Measurements from ENCODE around the gene KIAA1614.

DNA sequence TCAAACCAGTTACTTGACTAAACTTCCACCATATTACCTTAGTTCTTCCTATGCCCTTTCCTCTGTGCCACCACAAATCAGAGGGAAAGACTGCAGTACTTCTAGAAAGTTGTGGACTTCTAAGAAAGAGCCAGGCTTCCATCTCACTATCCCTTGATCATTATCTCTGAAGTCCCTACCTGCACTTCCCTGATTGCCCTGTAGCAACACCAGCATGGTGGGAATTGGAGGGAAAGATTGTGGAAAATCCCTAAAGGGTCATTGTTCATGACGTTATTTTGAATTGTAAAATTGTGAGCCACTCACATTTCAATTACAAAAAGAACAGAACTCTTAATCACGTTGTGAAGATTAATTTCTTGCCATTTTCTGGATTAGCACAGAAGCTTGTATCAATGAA is 23.4 kb upstream of the KIAA1614 start:
- TF ChIP-seq NRF1 (IDR thresholded peaks at IDR 0.05; ENCODE audit: low read depth, low read length) (no peak), NFIC (IDR thresholded peaks at IDR 0.05; ENCODE audit: borderline replicate concordance) (no peak), TAF1 (IDR thresholded peaks at IDR 0.05; ENCODE audit: borderline replicate concordance, low read depth, low read length) (no peak), EP300 (IDR thresholded peaks at IDR 0.05; ENCODE audit: borderline replicate concordance in 1 of 2, low read depth in 1 of 2, low read length in 1 of 2) (no peak), RFX5 (IDR thresholded peaks at IDR 0.05; ENCODE audit: low read length) (no peak), GABPA (IDR thresholded peaks at IDR 0.05; ENCODE audit: low read depth) (no peak), YY1 (IDR thresholded peaks at IDR 0.05; ENCODE audit: low read depth) (no peak), RAD21 (IDR thresholded peaks at IDR 0.05; ENCODE audit: low read length) (no peak)
- TF ChIP-seq, protein P1, sequence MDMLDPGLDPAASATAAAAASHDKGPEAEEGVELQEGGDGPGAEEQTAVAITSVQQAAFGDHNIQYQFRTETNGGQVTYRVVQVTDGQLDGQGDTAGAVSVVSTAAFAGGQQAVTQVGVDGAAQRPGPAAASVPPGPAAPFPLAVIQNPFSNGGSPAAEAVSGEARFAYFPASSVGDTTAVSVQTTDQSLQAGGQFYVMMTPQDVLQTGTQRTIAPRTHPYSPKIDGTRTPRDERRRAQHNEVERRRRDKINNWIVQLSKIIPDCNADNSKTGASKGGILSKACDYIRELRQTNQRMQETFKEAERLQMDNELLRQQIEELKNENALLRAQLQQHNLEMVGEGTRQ (IDR thresholded peaks at IDR 0.05; ENCODE audit: borderline replicate concordance, low read depth, low read length), result no peak
- TF ChIP-seq, protein P2, sequence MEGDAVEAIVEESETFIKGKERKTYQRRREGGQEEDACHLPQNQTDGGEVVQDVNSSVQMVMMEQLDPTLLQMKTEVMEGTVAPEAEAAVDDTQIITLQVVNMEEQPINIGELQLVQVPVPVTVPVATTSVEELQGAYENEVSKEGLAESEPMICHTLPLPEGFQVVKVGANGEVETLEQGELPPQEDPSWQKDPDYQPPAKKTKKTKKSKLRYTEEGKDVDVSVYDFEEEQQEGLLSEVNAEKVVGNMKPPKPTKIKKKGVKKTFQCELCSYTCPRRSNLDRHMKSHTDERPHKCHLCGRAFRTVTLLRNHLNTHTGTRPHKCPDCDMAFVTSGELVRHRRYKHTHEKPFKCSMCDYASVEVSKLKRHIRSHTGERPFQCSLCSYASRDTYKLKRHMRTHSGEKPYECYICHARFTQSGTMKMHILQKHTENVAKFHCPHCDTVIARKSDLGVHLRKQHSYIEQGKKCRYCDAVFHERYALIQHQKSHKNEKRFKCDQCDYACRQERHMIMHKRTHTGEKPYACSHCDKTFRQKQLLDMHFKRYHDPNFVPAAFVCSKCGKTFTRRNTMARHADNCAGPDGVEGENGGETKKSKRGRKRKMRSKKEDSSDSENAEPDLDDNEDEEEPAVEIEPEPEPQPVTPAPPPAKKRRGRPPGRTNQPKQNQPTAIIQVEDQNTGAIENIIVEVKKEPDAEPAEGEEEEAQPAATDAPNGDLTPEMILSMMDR (IDR thresholded peaks at IDR 0.05), result no peak
- TF ChIP-seq, protein P3, sequence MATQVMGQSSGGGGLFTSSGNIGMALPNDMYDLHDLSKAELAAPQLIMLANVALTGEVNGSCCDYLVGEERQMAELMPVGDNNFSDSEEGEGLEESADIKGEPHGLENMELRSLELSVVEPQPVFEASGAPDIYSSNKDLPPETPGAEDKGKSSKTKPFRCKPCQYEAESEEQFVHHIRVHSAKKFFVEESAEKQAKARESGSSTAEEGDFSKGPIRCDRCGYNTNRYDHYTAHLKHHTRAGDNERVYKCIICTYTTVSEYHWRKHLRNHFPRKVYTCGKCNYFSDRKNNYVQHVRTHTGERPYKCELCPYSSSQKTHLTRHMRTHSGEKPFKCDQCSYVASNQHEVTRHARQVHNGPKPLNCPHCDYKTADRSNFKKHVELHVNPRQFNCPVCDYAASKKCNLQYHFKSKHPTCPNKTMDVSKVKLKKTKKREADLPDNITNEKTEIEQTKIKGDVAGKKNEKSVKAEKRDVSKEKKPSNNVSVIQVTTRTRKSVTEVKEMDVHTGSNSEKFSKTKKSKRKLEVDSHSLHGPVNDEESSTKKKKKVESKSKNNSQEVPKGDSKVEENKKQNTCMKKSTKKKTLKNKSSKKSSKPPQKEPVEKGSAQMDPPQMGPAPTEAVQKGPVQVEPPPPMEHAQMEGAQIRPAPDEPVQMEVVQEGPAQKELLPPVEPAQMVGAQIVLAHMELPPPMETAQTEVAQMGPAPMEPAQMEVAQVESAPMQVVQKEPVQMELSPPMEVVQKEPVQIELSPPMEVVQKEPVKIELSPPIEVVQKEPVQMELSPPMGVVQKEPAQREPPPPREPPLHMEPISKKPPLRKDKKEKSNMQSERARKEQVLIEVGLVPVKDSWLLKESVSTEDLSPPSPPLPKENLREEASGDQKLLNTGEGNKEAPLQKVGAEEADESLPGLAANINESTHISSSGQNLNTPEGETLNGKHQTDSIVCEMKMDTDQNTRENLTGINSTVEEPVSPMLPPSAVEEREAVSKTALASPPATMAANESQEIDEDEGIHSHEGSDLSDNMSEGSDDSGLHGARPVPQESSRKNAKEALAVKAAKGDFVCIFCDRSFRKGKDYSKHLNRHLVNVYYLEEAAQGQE (IDR thresholded peaks at IDR 0.05; ENCODE audit: low read depth, low read length), result no peak
- TF ChIP-seq, protein P4, sequence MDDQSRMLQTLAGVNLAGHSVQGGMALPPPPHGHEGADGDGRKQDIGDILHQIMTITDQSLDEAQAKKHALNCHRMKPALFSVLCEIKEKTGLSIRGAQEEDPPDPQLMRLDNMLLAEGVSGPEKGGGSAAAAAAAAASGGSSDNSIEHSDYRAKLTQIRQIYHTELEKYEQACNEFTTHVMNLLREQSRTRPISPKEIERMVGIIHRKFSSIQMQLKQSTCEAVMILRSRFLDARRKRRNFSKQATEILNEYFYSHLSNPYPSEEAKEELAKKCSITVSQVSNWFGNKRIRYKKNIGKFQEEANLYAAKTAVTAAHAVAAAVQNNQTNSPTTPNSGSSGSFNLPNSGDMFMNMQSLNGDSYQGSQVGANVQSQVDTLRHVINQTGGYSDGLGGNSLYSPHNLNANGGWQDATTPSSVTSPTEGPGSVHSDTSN (IDR thresholded peaks at IDR 0.05), result no peak
- TF ChIP-seq, protein P5, sequence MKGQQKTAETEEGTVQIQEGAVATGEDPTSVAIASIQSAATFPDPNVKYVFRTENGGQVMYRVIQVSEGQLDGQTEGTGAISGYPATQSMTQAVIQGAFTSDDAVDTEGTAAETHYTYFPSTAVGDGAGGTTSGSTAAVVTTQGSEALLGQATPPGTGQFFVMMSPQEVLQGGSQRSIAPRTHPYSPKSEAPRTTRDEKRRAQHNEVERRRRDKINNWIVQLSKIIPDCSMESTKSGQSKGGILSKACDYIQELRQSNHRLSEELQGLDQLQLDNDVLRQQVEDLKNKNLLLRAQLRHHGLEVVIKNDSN (IDR thresholded peaks at IDR 0.05; ENCODE audit: borderline replicate concordance, low read depth), result no peak
- TF ChIP-seq, protein P6, sequence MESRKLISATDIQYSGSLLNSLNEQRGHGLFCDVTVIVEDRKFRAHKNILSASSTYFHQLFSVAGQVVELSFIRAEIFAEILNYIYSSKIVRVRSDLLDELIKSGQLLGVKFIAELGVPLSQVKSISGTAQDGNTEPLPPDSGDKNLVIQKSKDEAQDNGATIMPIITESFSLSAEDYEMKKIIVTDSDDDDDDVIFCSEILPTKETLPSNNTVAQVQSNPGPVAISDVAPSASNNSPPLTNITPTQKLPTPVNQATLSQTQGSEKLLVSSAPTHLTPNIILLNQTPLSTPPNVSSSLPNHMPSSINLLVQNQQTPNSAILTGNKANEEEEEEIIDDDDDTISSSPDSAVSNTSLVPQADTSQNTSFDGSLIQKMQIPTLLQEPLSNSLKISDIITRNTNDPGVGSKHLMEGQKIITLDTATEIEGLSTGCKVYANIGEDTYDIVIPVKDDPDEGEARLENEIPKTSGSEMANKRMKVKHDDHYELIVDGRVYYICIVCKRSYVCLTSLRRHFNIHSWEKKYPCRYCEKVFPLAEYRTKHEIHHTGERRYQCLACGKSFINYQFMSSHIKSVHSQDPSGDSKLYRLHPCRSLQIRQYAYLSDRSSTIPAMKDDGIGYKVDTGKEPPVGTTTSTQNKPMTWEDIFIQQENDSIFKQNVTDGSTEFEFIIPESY (IDR thresholded peaks at IDR 0.05; ENCODE audit: borderline replicate concordance, low read depth), result no peak
